Measurements from ENCODE around the gene NMB. TPM values are rescaled to one million over a fixed set of nuclear protein-coding genes. Genes with fewer than 3 reads are reported as not detected.

The NMB gene
- total RNA-seq, 1 experiment from 2014 or later = 25.9 TPM

GRCh38 chr15:84608707-84609284 is 49.2 kb downstream of the NMB start:
- H3K9me2 ChIP-seq (replicated peaks; ENCODE audit: low read length) = no peaks in the 10 kb centered on the region
- H3K4me3 ChIP-seq (ENCODE audit: low read length) = no peak overlapping the region
- H3K9ac ChIP-seq (ENCODE audit: low read length) = no peak overlapping the region
- no peak overlapping the region for H2AFZ ChIP-seq (ENCODE audit: low read length)
- H3K27me3 ChIP-seq (ENCODE audit: low read length) = no peaks in the 10 kb centered on the region
- H3K27ac ChIP-seq (ENCODE audit: low read length) = no peak overlapping the region
- intact Hi-C loops (cut with micrococcal nuclease) = no loop called here
- H3K4me1 ChIP-seq (ENCODE audit: insufficient read depth, low read length) = no peaks in the 10 kb centered on the region
- no TSS peak for BruUV-seq (replicated peaks)
- no peaks in the 10 kb centered on the region for H4K20me1 ChIP-seq (ENCODE audit: low read length)
- H3K79me2 ChIP-seq (ENCODE audit: low read length) = no peaks in the 10 kb centered on the region
- DNase-seq = no peak
- TF ChIP-seq EZH2phosphoT487 (IDR thresholded peaks at IDR 0.05; ENCODE audit: borderline replicate concordance, low read length) = no peak
- no peak for TF ChIP-seq EZH2 (IDR thresholded peaks at IDR 0.05; ENCODE audit: low read length, unreplicated experiment)
- TF ChIP-seq CTCF (conservative IDR thresholded peaks at IDR 0.05; ENCODE audit: low read depth, low read length) = no peak
- ChIA-PET POLR2A (ENCODE audit: unreplicated experiment) (no interaction called here), CTCF (no interaction called here)
- no peak for ATAC-seq
- peaks cover 5% of the 10 kb centered on the region; the same call in 1 of the 2 replicates for H3K36me3 ChIP-seq (ENCODE audit: low read depth, low read length)
- H3K4me2 ChIP-seq (ENCODE audit: low read length) = no peak overlapping the region
- H3F3A ChIP-seq (ENCODE audit: low read length, unreplicated experiment) = no peaks in the 10 kb centered on the region
- H3K9me3 ChIP-seq (ENCODE audit: low read length) = no peaks in the 10 kb centered on the region

DNA sequence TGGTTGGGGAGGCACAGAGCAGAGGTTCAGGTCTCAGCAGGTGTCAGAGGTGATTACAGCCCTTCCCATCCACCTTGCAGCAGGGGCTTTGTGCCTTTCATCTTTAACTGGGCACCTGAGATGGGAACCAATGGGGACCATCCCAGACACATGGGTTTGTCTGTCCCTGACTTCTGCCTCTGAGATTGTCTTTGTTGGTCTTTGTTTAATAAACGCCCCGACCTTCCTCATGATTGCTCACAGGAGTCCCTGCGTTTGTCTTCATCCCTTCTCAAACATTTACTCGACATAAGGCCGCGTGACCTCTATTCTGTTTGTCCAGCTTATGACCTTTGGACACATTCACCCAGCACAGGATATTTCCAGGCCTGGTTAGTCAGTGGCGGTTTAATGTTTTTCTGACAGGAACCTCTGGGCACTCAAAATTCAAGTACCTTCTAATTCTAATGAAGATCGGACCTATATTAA is 51.3 kb downstream of the NMB start:
- intact Hi-C loops (cut with micrococcal nuclease) = no loop called here
- peaks cover 5% of the 10 kb centered on the region; the same call in 1 of the 2 replicates for H3K36me3 ChIP-seq (ENCODE audit: low read depth, low read length)
- no peaks in the 10 kb centered on the region for H3K27me3 ChIP-seq (ENCODE audit: low read length)
- no peak overlapping the region for H3K4me3 ChIP-seq (ENCODE audit: low read length)
- no peak overlapping the region for H2AFZ ChIP-seq (ENCODE audit: low read length)
- no peak overlapping the region for H3K4me2 ChIP-seq (ENCODE audit: low read length)
- H3K4me1 ChIP-seq (ENCODE audit: insufficient read depth, low read length) = 0 out of 2 replicates have a peak, but pooled peaks cover 3% of the 10 kb centered on the region
- BruUV-seq (replicated peaks) = no TSS peak
- H3K9me2 ChIP-seq (replicated peaks; ENCODE audit: low read length) = no peaks in the 10 kb centered on the region
- H4K20me1 ChIP-seq (ENCODE audit: low read length) = no peaks in the 10 kb centered on the region
- ChIA-PET POLR2A (ENCODE audit: unreplicated experiment) (no interaction called here), CTCF (no interaction called here)
- no peaks in the 10 kb centered on the region for H3K9me3 ChIP-seq (ENCODE audit: low read length)
- no peak overlapping the region for H3K27ac ChIP-seq (ENCODE audit: low read length)
- H3F3A ChIP-seq (ENCODE audit: low read length, unreplicated experiment) = no peaks in the 10 kb centered on the region
- peaks cover 12% of the 10 kb centered on the region for H3K79me2 ChIP-seq (ENCODE audit: low read length)
- TF ChIP-seq EZH2phosphoT487 (IDR thresholded peaks at IDR 0.05; ENCODE audit: borderline replicate concordance, low read length) = no peak
- TF ChIP-seq EZH2 (IDR thresholded peaks at IDR 0.05; ENCODE audit: low read length, unreplicated experiment) = no peak
- no peak for TF ChIP-seq CTCF (conservative IDR thresholded peaks at IDR 0.05; ENCODE audit: low read depth, low read length)
- H3K9ac ChIP-seq (ENCODE audit: low read length) = no peak overlapping the region
- no peak for DNase-seq
- no peak for ATAC-seq

DNA sequence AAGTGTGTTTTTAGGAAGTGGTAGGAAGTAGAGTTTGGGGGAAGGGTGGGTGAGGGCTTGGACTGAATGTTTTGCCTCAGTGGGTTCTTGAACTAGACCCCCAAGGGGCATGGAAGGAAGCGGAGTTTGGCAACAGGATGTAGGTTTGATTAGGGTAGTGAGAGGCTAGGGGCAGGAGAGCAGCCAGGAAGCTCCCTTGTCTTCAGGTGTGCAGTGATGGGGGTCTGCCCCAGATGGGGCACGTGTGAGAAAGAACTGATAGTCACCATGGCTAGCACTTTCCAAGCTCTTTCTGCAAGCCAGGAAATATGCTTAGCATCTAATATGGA is 52.5 kb downstream of the NMB start:
- no peak for DNase-seq
- TF ChIP-seq EZH2 (IDR thresholded peaks at IDR 0.05; ENCODE audit: low read length, unreplicated experiment) (no peak), EZH2phosphoT487 (IDR thresholded peaks at IDR 0.05; ENCODE audit: borderline replicate concordance, low read length) (no peak), CTCF (conservative IDR thresholded peaks at IDR 0.05; ENCODE audit: low read depth, low read length) (no peak)
- Histone ChIP-seq H2AFZ (ENCODE audit: low read length) (no peak overlapping the region), H4K20me1 (ENCODE audit: low read length) (no peaks in the 10 kb centered on the region), H3F3A (ENCODE audit: low read length, unreplicated experiment) (no peaks in the 10 kb centered on the region), H3K27ac (ENCODE audit: low read length) (no peak overlapping the region), H3K79me2 (ENCODE audit: low read length) (peaks cover 19% of the 10 kb centered on the region), H3K36me3 (ENCODE audit: low read depth, low read length) (peaks cover 5% of the 10 kb centered on the region; the same call in 1 of the 2 replicates), H3K9me2 (replicated peaks; ENCODE audit: low read length) (no peaks in the 10 kb centered on the region), H3K4me1 (ENCODE audit: insufficient read depth, low read length) (0 out of 2 replicates have a peak, but pooled peaks cover 4% of the 10 kb centered on the region), H3K4me2 (ENCODE audit: low read length) (no peak overlapping the region), H3K27me3 (ENCODE audit: low read length) (no peaks in the 10 kb centered on the region), H3K4me3 (ENCODE audit: low read length) (no peak overlapping the region), H3K9ac (ENCODE audit: low read length) (no peak overlapping the region), H3K9me3 (ENCODE audit: low read length) (no peaks in the 10 kb centered on the region)
- BruUV-seq (replicated peaks) = no TSS peak
- intact Hi-C loops (cut with micrococcal nuclease) = no loop called here
- ChIA-PET CTCF (no interaction called here), POLR2A (ENCODE audit: unreplicated experiment) (no interaction called here)
- no peak for ATAC-seq
